ENCODE data around the gene S100A14.

DNA sequence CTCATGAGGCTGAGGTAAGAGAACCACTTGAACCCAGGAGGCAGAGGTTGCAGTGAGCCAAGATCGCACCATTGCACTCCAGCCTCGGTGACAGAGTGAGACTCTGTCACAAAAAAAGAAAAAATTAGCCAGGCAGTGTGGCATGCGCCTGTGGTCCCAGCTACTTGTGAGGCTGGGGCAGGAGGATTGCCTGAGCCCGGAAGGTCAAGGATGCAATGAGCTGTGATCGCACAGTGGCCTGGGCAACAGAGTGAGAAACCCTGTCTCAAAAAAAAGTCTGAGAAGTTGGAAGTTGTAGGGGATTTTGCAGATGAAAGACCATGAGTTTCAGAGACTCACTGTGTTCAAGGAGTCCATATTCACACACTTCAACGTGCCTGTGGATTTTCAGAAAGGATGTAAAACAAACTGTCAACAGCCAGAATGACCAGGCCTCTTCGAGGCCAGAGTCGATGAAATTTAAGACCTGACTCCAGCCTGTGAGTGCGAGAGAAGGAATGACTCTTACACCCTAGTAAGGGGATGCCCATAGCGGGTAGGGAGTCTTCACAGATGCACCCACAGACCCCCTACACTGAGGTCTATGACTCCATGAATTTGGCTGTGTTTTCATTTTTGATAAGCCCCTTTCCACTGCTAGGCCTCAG is 9.0 kb upstream of the S100A14 start:
- TF ChIP-seq POLR2A (IDR thresholded peaks at IDR 0.05; ENCODE audit: low read depth, low read length) (no peak), MXI1 (IDR thresholded peaks at IDR 0.05; ENCODE audit: borderline replicate concordance, low read depth, low read length) (no peak), SMC3 (IDR thresholded peaks at IDR 0.05; ENCODE audit: low read depth, low read length) (no peak), MAZ (IDR thresholded peaks at IDR 0.05; ENCODE audit: borderline replicate concordance, low read depth, low read length) (no peak), RFX5 (IDR thresholded peaks at IDR 0.05; ENCODE audit: low read depth, low read length) (no peak), MAFK (IDR thresholded peaks at IDR 0.05; ENCODE audit: low read depth, low read length) (no peak), CEBPB (IDR thresholded peaks at IDR 0.05; ENCODE audit: low read depth, low read length) (no peak), RAD21 (IDR thresholded peaks at IDR 0.05; ENCODE audit: low read length) (no peak), BHLHE40 (IDR thresholded peaks at IDR 0.05; ENCODE audit: low read depth, low read length) (no peak), CHD1 (IDR thresholded peaks at IDR 0.05; ENCODE audit: low read depth, low read length) (no peak)
- TF ChIP-seq, protein P1, sequence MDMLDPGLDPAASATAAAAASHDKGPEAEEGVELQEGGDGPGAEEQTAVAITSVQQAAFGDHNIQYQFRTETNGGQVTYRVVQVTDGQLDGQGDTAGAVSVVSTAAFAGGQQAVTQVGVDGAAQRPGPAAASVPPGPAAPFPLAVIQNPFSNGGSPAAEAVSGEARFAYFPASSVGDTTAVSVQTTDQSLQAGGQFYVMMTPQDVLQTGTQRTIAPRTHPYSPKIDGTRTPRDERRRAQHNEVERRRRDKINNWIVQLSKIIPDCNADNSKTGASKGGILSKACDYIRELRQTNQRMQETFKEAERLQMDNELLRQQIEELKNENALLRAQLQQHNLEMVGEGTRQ (IDR thresholded peaks at IDR 0.05; ENCODE audit: low read depth, low read length) = no peak
- TF ChIP-seq, protein P2, sequence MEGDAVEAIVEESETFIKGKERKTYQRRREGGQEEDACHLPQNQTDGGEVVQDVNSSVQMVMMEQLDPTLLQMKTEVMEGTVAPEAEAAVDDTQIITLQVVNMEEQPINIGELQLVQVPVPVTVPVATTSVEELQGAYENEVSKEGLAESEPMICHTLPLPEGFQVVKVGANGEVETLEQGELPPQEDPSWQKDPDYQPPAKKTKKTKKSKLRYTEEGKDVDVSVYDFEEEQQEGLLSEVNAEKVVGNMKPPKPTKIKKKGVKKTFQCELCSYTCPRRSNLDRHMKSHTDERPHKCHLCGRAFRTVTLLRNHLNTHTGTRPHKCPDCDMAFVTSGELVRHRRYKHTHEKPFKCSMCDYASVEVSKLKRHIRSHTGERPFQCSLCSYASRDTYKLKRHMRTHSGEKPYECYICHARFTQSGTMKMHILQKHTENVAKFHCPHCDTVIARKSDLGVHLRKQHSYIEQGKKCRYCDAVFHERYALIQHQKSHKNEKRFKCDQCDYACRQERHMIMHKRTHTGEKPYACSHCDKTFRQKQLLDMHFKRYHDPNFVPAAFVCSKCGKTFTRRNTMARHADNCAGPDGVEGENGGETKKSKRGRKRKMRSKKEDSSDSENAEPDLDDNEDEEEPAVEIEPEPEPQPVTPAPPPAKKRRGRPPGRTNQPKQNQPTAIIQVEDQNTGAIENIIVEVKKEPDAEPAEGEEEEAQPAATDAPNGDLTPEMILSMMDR (conservative IDR thresholded peaks at IDR 0.05; ENCODE audit: low read depth, low read length) = no peak
- TF ChIP-seq, protein P3, sequence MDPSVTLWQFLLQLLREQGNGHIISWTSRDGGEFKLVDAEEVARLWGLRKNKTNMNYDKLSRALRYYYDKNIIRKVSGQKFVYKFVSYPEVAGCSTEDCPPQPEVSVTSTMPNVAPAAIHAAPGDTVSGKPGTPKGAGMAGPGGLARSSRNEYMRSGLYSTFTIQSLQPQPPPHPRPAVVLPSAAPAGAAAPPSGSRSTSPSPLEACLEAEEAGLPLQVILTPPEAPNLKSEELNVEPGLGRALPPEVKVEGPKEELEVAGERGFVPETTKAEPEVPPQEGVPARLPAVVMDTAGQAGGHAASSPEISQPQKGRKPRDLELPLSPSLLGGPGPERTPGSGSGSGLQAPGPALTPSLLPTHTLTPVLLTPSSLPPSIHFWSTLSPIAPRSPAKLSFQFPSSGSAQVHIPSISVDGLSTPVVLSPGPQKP (IDR thresholded peaks at IDR 0.05; ENCODE audit: borderline replicate concordance, low read depth, low read length) = no peak
